Panc1 (cell line): ENCODE data around the gene GPD1L. TPM values are rescaled to one million over a fixed set of nuclear protein-coding genes. Genes with fewer than 3 reads are reported as not detected.

Experiments
- ATAC-seq: fragments of 200-7000 bp; cut with Tn5 transposase; 2 replicates; pipeline ENCODE4 v1.9.1; 2020; ENCODE audit warnings: mild to moderate bottlenecking, moderate library complexity
- BruUV-seq: library from RNA; stranded (reverse); fragments of 400-500 nt; replicated peaks from 2 replicates; lab custom pipeline; 2021; lab: Mats Ljungman, UMichigan
- CTCF ChIA-PET: fragments of 300-600 bp; sonication (Branson Sonifier 250); formaldehyde crosslinking; loops from one replicate; lab custom pipeline; 2022; ENCODE audit warnings: antibody characterized with exemption; lab: Charles Lee
- POLR2A ChIA-PET: fragments of 300-600 bp; sonication (Branson Sonifier 250); formaldehyde crosslinking; loops from one replicate; lab custom pipeline; 2022; ENCODE audit warnings: antibody characterized with exemption; lab: Charles Lee
- DNase-seq: peaks from one replicate; pipeline ENCODE4 v3.0.0-alpha.2; 2010; ENCODE audit warnings: low read depth, low spot score
- H3K27ac ChIP-seq: 2 replicates; pipeline ENCODE4 v1.5.1; 2011; ENCODE audit warnings: mild to moderate bottlenecking, low read length, inconsistent platforms
- H3K27me3 ChIP-seq: fragments of 200-500 bp; sonication (Bioruptor generic); 2 replicates; pipeline ENCODE4 v1.6.0; 2014; ENCODE audit warnings: low read length, inconsistent platforms; ENCODE audit not compliant: control insufficient read depth, insufficient read depth
- H3K36me3 ChIP-seq: fragments of 200-500 bp; sonication (Bioruptor generic); 2 replicates; pipeline ENCODE4 v1.5.1; 2014; ENCODE audit warnings: inconsistent platforms, mild to moderate bottlenecking, low read length, moderate library complexity; ENCODE audit not compliant: control insufficient read depth, insufficient read depth
- H3K4me1 ChIP-seq: 2 replicates; pipeline ENCODE4 v1.5.1; 2011; ENCODE audit warnings: inconsistent platforms, mild to moderate bottlenecking, low read length, moderate library complexity; ENCODE audit not compliant: control insufficient read depth, insufficient read depth
- H3K4me3 ChIP-seq, 2 experiments: 2 replicates each; pipeline ENCODE4 v1.5.1; 2011 to 2012; ENCODE audit warnings: low read depth in 2 of 2, low read length in 2 of 2, mild to moderate bottlenecking in 2 of 2, inconsistent platforms in 1 of 2, moderate library complexity in 1 of 2
- H3K9me3 ChIP-seq: fragments of 200-500 bp; sonication (Bioruptor generic); 2 replicates; pipeline ENCODE4 v1.5.1; 2014; ENCODE audit warnings: low read depth, mild to moderate bottlenecking, inconsistent platforms, low read length, moderate library complexity; ENCODE audit not compliant: control insufficient read depth, insufficient read depth
- POLR2AphosphoS5 ChIP-seq: IDR thresholded peaks from 2 replicates; pipeline ENCODE4 v1.6.1; 2012; ENCODE audit warnings: mild to moderate bottlenecking, low read depth, low read length, moderate library complexity
- REST ChIP-seq, 2 experiments: IDR thresholded peaks; 2 replicates each; pipeline ENCODE4 v1.6.1; 2011 to 2012; ENCODE audit warnings: low read depth in 2 of 2, control low read depth in 1 of 2, low read length in 1 of 2, mild to moderate bottlenecking in 1 of 2, moderate library complexity in 1 of 2; ENCODE audit not compliant: insufficient read depth in 1 of 2
- SIN3A ChIP-seq: IDR thresholded peaks from 2 replicates; pipeline ENCODE4 v1.6.1; 2012; ENCODE audit warnings: low read depth, mild to moderate bottlenecking, low read length, moderate library complexity, borderline replicate concordance; ENCODE audit not compliant: insufficient read depth
- TCF7L2 ChIP-seq: IDR thresholded peaks from 2 replicates; pipeline ENCODE4 v1.6.1; 2011; ENCODE audit warnings: mild to moderate bottlenecking, low read depth, low read length, inconsistent platforms
- in situ Hi-C: cut with HindIII; loops from 2 replicates; pipeline ENCODE4 v1.10.0; 2016; ENCODE audit warnings: low sequenced_read_pairs, low pct_unique_long_range_greater_than_20kb
- intact Hi-C: fragments of 100-400 bp; cut with micrococcal nuclease; formaldehyde crosslinking; loops from one replicate; pipeline ENCODE4 v1.10.0; 2022; ENCODE audit not compliant: unreplicated experiment
- total RNA-seq: library from RNA; stranded (reverse); gene quantifications from one replicate; pipeline ENCODE4 v1.2.1, GENCODE V29; 2021; ENCODE audit not compliant: unreplicated experiment
- TF ChIP-seq, protein P1 (sequence below): fragments of 450-650 bp; IDR thresholded peaks from 2 replicates; pipeline ENCODE4 v1.5.1; 2017; ENCODE audit warnings: mild to moderate bottlenecking

GPD1L gene
- total RNA-seq, 1 experiment from 2014 or later = 10.5 TPM

DNA sequence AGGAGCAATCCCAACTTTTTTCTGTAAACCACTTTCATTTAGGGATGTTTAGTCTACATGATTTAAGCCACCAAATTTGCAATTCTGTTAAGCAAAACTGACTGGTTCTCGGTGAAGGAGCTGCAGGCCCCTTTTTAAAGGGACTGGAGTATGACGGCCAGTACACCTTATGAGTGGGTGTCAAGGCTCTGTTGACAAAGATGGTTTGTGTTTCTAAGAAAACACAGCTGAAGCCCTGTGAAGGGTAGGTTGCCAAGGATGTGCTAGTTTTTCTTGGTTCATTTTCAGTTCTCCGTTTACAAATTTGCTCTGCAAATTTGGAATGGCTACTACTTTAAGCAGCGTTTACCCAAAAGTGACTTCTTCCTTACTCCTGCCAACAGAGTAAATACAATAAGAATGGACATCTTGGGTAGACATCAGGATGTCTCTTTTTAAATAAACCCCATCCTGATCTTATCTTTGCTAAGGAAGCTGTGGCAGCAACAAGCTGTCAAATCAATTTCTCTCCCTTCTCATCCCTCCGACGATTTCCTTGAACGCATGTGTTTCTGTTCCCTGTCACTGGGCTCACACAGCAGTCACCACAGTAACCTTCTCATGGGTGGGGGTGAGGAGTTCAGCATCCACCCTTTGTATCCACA lies 73.8 kb downstream of the GPD1L start:
- intact Hi-C loops = no loop called here

GRCh38 chr3:32181365-32181764 lies 74.9 kb downstream of the GPD1L start:
- CTCF ChIA-PET = no interaction called here
- ATAC-seq (no peak), DNase-seq (no peak)
- no TSS peak for BruUV-seq
- no peak for TF ChIP-seq POLR2AphosphoS5
- TF ChIP-seq, protein P1, sequence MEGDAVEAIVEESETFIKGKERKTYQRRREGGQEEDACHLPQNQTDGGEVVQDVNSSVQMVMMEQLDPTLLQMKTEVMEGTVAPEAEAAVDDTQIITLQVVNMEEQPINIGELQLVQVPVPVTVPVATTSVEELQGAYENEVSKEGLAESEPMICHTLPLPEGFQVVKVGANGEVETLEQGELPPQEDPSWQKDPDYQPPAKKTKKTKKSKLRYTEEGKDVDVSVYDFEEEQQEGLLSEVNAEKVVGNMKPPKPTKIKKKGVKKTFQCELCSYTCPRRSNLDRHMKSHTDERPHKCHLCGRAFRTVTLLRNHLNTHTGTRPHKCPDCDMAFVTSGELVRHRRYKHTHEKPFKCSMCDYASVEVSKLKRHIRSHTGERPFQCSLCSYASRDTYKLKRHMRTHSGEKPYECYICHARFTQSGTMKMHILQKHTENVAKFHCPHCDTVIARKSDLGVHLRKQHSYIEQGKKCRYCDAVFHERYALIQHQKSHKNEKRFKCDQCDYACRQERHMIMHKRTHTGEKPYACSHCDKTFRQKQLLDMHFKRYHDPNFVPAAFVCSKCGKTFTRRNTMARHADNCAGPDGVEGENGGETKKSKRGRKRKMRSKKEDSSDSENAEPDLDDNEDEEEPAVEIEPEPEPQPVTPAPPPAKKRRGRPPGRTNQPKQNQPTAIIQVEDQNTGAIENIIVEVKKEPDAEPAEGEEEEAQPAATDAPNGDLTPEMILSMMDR = no peak
- no peak for TF ChIP-seq SIN3A
- no peak for TF ChIP-seq TCF7L2
- no peak for TF ChIP-seq REST (IDR thresholded peaks at IDR 0.05; ENCODE audit: insufficient read depth in 1 of 2, low read depth in 2 of 2, low read length in 1 of 2)
- intact Hi-C loops (no loop called here), in situ Hi-C loops (no loop called here)
- no peak overlapping the region for H3K4me3 ChIP-seq
- peaks cover 5% of the 10 kb centered on the region for H3K4me1 ChIP-seq
- H3K27me3 ChIP-seq = no peaks in the 10 kb centered on the region
- no peak overlapping the region for H3K27ac ChIP-seq
- no peaks in the 10 kb centered on the region for H3K9me3 ChIP-seq
- POLR2A ChIA-PET = no interaction called here
- no peaks in the 10 kb centered on the region for H3K36me3 ChIP-seq

More for the DNA sequence above, 73.8 kb downstream of the GPD1L start:
- ATAC-seq = no peak
- Histone ChIP-seq H3K4me3 (no peak overlapping the region), H3K27ac (no peak overlapping the region), H3K36me3 (no peaks in the 10 kb centered on the region), H3K27me3 (no peaks in the 10 kb centered on the region), H3K9me3 (no peaks in the 10 kb centered on the region), H3K4me1 (peaks cover 5% of the 10 kb centered on the region)
- DNase-seq = no peak
- ChIA-PET CTCF (no interaction called here), POLR2A (no interaction called here)
- no TSS peak for BruUV-seq
- in situ Hi-C loops = no loop called here
- no peak for TF ChIP-seq TCF7L2
- TF ChIP-seq, protein P1 = no peak
- TF ChIP-seq SIN3A = no peak
- TF ChIP-seq REST (IDR thresholded peaks at IDR 0.05; ENCODE audit: insufficient read depth in 1 of 2, low read depth in 2 of 2, low read length in 1 of 2) = no peak
- no peak for TF ChIP-seq POLR2AphosphoS5
